Prostate gland (tissue), 2 donors: ENCODE measurements around the gene ARHGAP24.

ENCODE experiments used
- CTCF ChIP-seq, 4 experiments: fragments of 200-600 bp in 2 of 4; fragments of 450-650 bp in 2 of 4; sonication (generic) in 2 of 4; IDR thresholded peaks; 1 replicate in 3 of 4; 2 replicates in 1 of 4; pipeline ENCODE4 v1.5.1; 2016 to 2019; ENCODE audit warnings: antibody characterized with exemption in 4 of 4, mild to moderate bottlenecking in 2 of 4, moderate library complexity in 2 of 4
- POLR2A ChIP-seq: fragments of 450-650 bp; IDR thresholded peaks from one replicate; pipeline ENCODE4 v1.6.1; 2016; ENCODE audit warnings: antibody characterized with exemption, mild to moderate bottlenecking

GRCh38 chr4:86006057-86006456, 531.1 kb downstream of the ARHGAP24 start:
- TF ChIP-seq CTCF (IDR thresholded peaks at IDR 0.05) (no peak), POLR2A (no peak)
